LNCaP clone FGC (cell line): ENCODE results near the gene DDR1.

Experiments
- DNase-seq: peaks from one replicate; pipeline ENCODE4 v3.0.0-alpha.2; 2011; ENCODE audit warnings: low read depth
- H3K4me3 ChIP-seq: 2 replicates; pipeline ENCODE4 v1.5.1; 2011; ENCODE audit warnings: mild to moderate bottlenecking, low read depth, low read length, control low read depth
- CTCF ChIP-seq: IDR thresholded peaks from 2 replicates; pipeline ENCODE4 v1.5.1; 2012; ENCODE audit warnings: mild to moderate bottlenecking; ENCODE audit not compliant: control insufficient read depth, insufficient read depth; ENCODE audit errors: extremely low read depth

DDR1 gene

DNA sequence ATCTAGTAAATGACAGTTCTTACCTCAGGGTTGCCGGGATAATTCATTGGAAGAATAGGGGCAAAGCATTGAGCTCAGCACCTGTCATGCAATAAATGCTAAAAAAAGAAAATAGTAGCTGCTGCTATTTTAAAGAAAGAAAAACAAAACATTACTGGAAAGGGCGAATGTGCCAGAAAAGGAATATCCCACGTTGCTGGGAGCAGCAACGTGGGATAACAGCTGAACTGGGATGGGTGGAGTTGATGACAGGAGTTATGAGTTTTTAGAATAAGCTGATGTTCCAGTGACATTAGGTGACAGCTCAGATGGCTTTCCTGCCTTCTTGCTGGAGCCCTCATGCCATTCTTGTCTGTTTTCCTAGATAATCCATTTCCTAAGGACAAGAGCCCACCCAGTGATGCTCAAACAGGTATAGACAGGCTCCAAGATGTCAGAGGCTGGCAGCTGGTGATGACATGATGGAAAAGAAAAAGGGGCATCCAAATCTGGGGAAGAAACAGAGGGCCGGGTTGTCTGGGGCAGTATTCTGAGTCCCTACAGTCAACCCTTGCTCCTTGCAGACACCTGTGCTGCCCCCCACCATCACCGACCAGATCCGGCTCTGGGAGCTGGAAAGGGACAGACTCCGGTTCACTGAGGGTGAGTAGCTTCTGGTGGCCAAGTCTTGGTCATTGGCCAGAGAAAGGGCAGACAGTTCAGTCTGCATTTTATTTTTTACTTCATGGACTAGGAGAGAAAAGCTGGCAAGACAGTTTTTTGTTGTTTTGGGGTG, 28.6 kb downstream of the DDR1 start:
- TF ChIP-seq CTCF: no peak
- H3K4me3 ChIP-seq: peak overlapping the region; percentile 58
- DNase-seq: no peak

DNA sequence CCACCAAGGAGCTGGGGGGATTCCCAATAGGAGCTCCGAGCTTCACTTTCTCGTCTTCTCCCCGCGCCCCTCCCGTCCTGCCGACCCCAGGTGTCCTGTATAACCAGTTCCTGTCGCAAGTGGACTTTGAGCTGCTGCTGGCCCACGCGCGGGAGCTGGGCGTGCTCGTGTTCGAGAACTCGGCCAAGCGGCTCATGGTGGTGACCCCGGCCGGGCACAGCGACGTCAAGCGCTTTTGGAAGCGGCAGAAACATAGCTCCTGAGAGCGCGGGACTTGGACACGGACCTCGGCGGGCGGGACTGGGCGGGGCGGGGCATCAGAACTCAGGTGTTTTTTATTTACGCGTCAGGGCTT, 29.4 kb downstream of the DDR1 start:
- TF ChIP-seq CTCF: no peak

GRCh38 chr6:30914076-30914853, 29.9 kb downstream of the DDR1 start, which contains the start of gene VARS2:
Gene VARS2, plus strand, starts transcription at chr6:30914238. Its CDS starts 599 bp downstream, at chr6:30914837.
- peak; percentile 54 for TF ChIP-seq CTCF
- peak; percentile 89 for DNase-seq
- H3K4me3 ChIP-seq: peak within 1 kb of the TSS; percentile 58

More for the DNA sequence above, 29.4 kb downstream of the DDR1 start:
- H3K4me3 ChIP-seq: peak overlapping the region; percentile 58
- DNase-seq: no peak

GRCh38 chr6:30914854-30915590, 30.7 kb downstream of the DDR1 start:
- H3K4me3 ChIP-seq: peak overlapping the region; percentile 58

GRCh38 chr6:30915591-30915946, 31.2 kb downstream of the DDR1 start:
- peak; percentile 70 for TF ChIP-seq CTCF
- DNase-seq: peak; percentile 47
- peak overlapping the region; percentile 58 for H3K4me3 ChIP-seq

More at GRCh38 chr6:30914854-30915590, 30.7 kb downstream of the DDR1 start:
- DNase-seq: no peak
- no peak for TF ChIP-seq CTCF

DNA sequence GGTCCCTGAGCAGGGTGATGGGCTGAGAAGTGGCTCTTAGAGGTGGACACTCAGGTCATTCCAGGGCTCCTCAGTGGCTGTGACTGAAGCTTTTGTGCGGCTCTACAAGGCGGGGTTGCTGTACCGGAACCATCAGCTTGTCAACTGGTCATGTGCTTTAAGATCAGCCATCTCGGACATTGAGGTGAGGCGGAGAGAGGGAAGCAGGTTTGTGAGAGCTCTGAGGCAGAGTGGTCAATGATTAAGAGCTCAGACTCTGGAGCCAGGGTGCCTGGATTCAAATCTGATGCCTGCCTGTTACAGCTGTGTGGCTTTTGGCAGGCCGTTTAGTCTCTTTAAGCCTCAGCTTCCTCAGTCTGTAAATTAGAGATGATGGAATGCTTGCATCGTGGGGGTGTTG, 32.7 kb downstream of the DDR1 start:
- DNase-seq: no peak
- TF ChIP-seq CTCF: no peak
- no peak overlapping the region for H3K4me3 ChIP-seq
